Panc1 (cell line): ENCODE measurements around the gene CFAP20DC. TPM values are rescaled to one million over a fixed set of nuclear protein-coding genes. Genes with fewer than 3 reads are reported as not detected.

Experiments
- ATAC-seq: fragments of 200-7000 bp; cut with Tn5 transposase; 2 replicates; pipeline ENCODE4 v1.9.1; 2020; ENCODE audit warnings: mild to moderate bottlenecking, moderate library complexity
- BruUV-seq: library from RNA; stranded (reverse); fragments of 400-500 nt; replicated peaks from 2 replicates; lab custom pipeline; 2021; lab: Mats Ljungman, UMichigan
- CTCF ChIA-PET: fragments of 300-600 bp; sonication (Branson Sonifier 250); formaldehyde crosslinking; loops from one replicate; lab custom pipeline; 2022; ENCODE audit warnings: antibody characterized with exemption; lab: Charles Lee
- POLR2A ChIA-PET: fragments of 300-600 bp; sonication (Branson Sonifier 250); formaldehyde crosslinking; loops from one replicate; lab custom pipeline; 2022; ENCODE audit warnings: antibody characterized with exemption; lab: Charles Lee
- DNase-seq: peaks from one replicate; pipeline ENCODE4 v3.0.0-alpha.2; 2010; ENCODE audit warnings: low read depth, low spot score
- H3K27ac ChIP-seq: 2 replicates; pipeline ENCODE4 v1.5.1; 2011; ENCODE audit warnings: mild to moderate bottlenecking, low read length, inconsistent platforms
- H3K27me3 ChIP-seq: fragments of 200-500 bp; sonication (Bioruptor generic); 2 replicates; pipeline ENCODE4 v1.6.0; 2014; ENCODE audit warnings: low read length, inconsistent platforms; ENCODE audit not compliant: control insufficient read depth, insufficient read depth
- H3K36me3 ChIP-seq: fragments of 200-500 bp; sonication (Bioruptor generic); 2 replicates; pipeline ENCODE4 v1.5.1; 2014; ENCODE audit warnings: inconsistent platforms, mild to moderate bottlenecking, low read length, moderate library complexity; ENCODE audit not compliant: control insufficient read depth, insufficient read depth
- H3K4me1 ChIP-seq: 2 replicates; pipeline ENCODE4 v1.5.1; 2011; ENCODE audit warnings: inconsistent platforms, mild to moderate bottlenecking, low read length, moderate library complexity; ENCODE audit not compliant: control insufficient read depth, insufficient read depth
- H3K4me3 ChIP-seq, 2 experiments: 2 replicates each; pipeline ENCODE4 v1.5.1; 2011 to 2012; ENCODE audit warnings: low read depth in 2 of 2, low read length in 2 of 2, mild to moderate bottlenecking in 2 of 2, inconsistent platforms in 1 of 2, moderate library complexity in 1 of 2
- H3K9me3 ChIP-seq: fragments of 200-500 bp; sonication (Bioruptor generic); 2 replicates; pipeline ENCODE4 v1.5.1; 2014; ENCODE audit warnings: low read depth, mild to moderate bottlenecking, inconsistent platforms, low read length, moderate library complexity; ENCODE audit not compliant: control insufficient read depth, insufficient read depth
- CTCF ChIP-seq: fragments of 450-650 bp; IDR thresholded peaks from 2 replicates; pipeline ENCODE4 v1.5.1; 2017; ENCODE audit warnings: mild to moderate bottlenecking
- POLR2AphosphoS5 ChIP-seq: IDR thresholded peaks from 2 replicates; pipeline ENCODE4 v1.6.1; 2012; ENCODE audit warnings: mild to moderate bottlenecking, low read depth, low read length, moderate library complexity
- REST ChIP-seq, 2 experiments: IDR thresholded peaks; 2 replicates each; pipeline ENCODE4 v1.6.1; 2011 to 2012; ENCODE audit warnings: low read depth in 2 of 2, control low read depth in 1 of 2, low read length in 1 of 2, mild to moderate bottlenecking in 1 of 2, moderate library complexity in 1 of 2; ENCODE audit not compliant: insufficient read depth in 1 of 2
- SIN3A ChIP-seq: IDR thresholded peaks from 2 replicates; pipeline ENCODE4 v1.6.1; 2012; ENCODE audit warnings: low read depth, mild to moderate bottlenecking, low read length, moderate library complexity, borderline replicate concordance; ENCODE audit not compliant: insufficient read depth
- TCF7L2 ChIP-seq: IDR thresholded peaks from 2 replicates; pipeline ENCODE4 v1.6.1; 2011; ENCODE audit warnings: mild to moderate bottlenecking, low read depth, low read length, inconsistent platforms
- in situ Hi-C: cut with HindIII; loops from 2 replicates; pipeline ENCODE4 v1.10.0; 2016; ENCODE audit warnings: low sequenced_read_pairs, low pct_unique_long_range_greater_than_20kb
- intact Hi-C: fragments of 100-400 bp; cut with micrococcal nuclease; formaldehyde crosslinking; loops from one replicate; pipeline ENCODE4 v1.10.0; 2022; ENCODE audit not compliant: unreplicated experiment
- total RNA-seq: library from RNA; stranded (reverse); gene quantifications from one replicate; pipeline ENCODE4 v1.2.1, GENCODE V29; 2021; ENCODE audit not compliant: unreplicated experiment

Gene CFAP20DC
- total RNA-seq, 1 experiment from 2014 or later: 4.0 TPM

GRCh38 chr3:58804914-58805313, 244.9 kb downstream of the CFAP20DC start:
- CTCF ChIA-PET: interaction anchor here (0.7 kb wide), 1 partner anchor 20 kb away, joined by 7 read pairs; no protein-coding TSS in a partner anchor
- no peaks in the 10 kb centered on the region for H3K27me3 ChIP-seq
- H3K36me3 ChIP-seq: no peaks in the 10 kb centered on the region
- in situ Hi-C loops (no loop called here), intact Hi-C loops (no loop called here)
- no peak overlapping the region for H3K4me3 ChIP-seq
- H3K27ac ChIP-seq: no peak overlapping the region
- no peak for ATAC-seq
- TF ChIP-seq CTCF (no peak), REST (IDR thresholded peaks at IDR 0.05; ENCODE audit: insufficient read depth in 1 of 2, low read depth in 2 of 2, low read length in 1 of 2) (no peak), SIN3A (no peak), TCF7L2 (no peak), POLR2AphosphoS5 (no peak)
- no peaks in the 10 kb centered on the region for H3K9me3 ChIP-seq
- POLR2A ChIA-PET: no interaction called here
- no peaks in the 10 kb centered on the region for H3K4me1 ChIP-seq
- no peak for DNase-seq
- BruUV-seq: no TSS peak

GRCh38 chr3:58801541-58801940, 248.3 kb downstream of the CFAP20DC start:
- no peaks in the 10 kb centered on the region for H3K9me3 ChIP-seq
- DNase-seq: no peak
- no peaks in the 10 kb centered on the region for H3K27me3 ChIP-seq
- no peak for TF ChIP-seq SIN3A
- no peak for TF ChIP-seq POLR2AphosphoS5
- no peak for TF ChIP-seq REST (IDR thresholded peaks at IDR 0.05; ENCODE audit: insufficient read depth in 1 of 2, low read depth in 2 of 2, low read length in 1 of 2)
- TF ChIP-seq TCF7L2: no peak
- no peak for TF ChIP-seq CTCF
- no peak overlapping the region for H3K4me3 ChIP-seq
- no peak for ATAC-seq
- intact Hi-C loops: no loop called here
- no peaks in the 10 kb centered on the region for H3K36me3 ChIP-seq
- ChIA-PET CTCF (no interaction called here), POLR2A (no interaction called here)
- in situ Hi-C loops: no loop called here
- no TSS peak for BruUV-seq
- no peaks in the 10 kb centered on the region for H3K4me1 ChIP-seq
- H3K27ac ChIP-seq: no peak overlapping the region
